Thyroid gland (tissue), 4 donors: ENCODE data around the gene LRRFIP1. TPM values are rescaled to one million over a fixed set of nuclear protein-coding genes. Genes with fewer than 3 reads are reported as not detected.
A peak's percentile ranks its signal among the peaks of the same experiment; 100 is the strongest.

Experiments used
- DNase-seq, 2 donors: peaks; one replicate each; pipeline ENCODE4 v3.0.0-alpha.2; 2019
- H3K27ac ChIP-seq, 3 donors: fragments of 200-600 bp; sonication (generic); 1 replicate in 2 of 3; 2 replicates in 1 of 3; pipeline ENCODE4 v1.5.1; 2016 to 2019; ENCODE audit warnings: mild to moderate bottlenecking in 1 of 3, moderate library complexity in 1 of 3
- H3K27me3 ChIP-seq: fragments of 200-600 bp; sonication (generic); one replicate; pipeline ENCODE4 v1.5.1; 2019
- H3K36me3 ChIP-seq, 2 donors: fragments of 200-600 bp; sonication (generic); one replicate each; pipeline ENCODE4 v1.5.1; 2016 to 2019
- H3K4me1 ChIP-seq, 2 donors: fragments of 200-600 bp; sonication (generic); one replicate each; pipeline ENCODE4 v1.5.1; 2017 to 2019
- H3K4me3 ChIP-seq, 3 donors: fragments of 200-600 bp; sonication (generic); replicated peaks in 1 of 3; 1 replicate in 2 of 3; 2 replicates in 1 of 3; pipeline ENCODE4 v1.5.1; 2016; ENCODE audit warnings: mild to moderate bottlenecking in 1 of 3
- H3K9me3 ChIP-seq: fragments of 200-600 bp; sonication (generic); one replicate; pipeline ENCODE4 v1.5.1; 2017
- POLR2A ChIP-seq, 2 donors: fragments of 450-650 bp; IDR thresholded peaks; one replicate each; pipeline ENCODE4 v1.6.1; 2017; ENCODE audit warnings: antibody characterized with exemption in 2 of 2, mild to moderate bottlenecking in 2 of 2, moderate library complexity in 1 of 2
- WGBS, 2 donors: methylation state at CpG; one replicate each; pipeline ENCODE4 v1.1.5; 2017; 5-methylcytosine and 5-hydroxymethylcytosine counted together
- intact Hi-C: fragments of 100-400 bp; cut with DNase I; formaldehyde crosslinking; loops from one replicate; pipeline ENCODE4 v1.15.1; 2023
- total RNA-seq, 4 donors: library from RNA; depleted of rRNA; stranded (reverse); fragments of >200 nt; gene quantifications; one replicate each; pipeline ENCODE4 v1.2.3, GENCODE V29; 2016
- TF ChIP-seq, protein P1 (sequence below), 6 experiments: fragments of 200-600 bp in 3 of 6; fragments of 450-650 bp in 3 of 6; sonication (generic) in 3 of 6; IDR thresholded peaks; one replicate each; pipeline ENCODE4 v1.5.1; 2016 to 2019; ENCODE audit warnings: antibody characterized with exemption in 6 of 6, mild to moderate bottlenecking in 2 of 6, inconsistent platforms in 1 of 6, moderate library complexity in 1 of 6

Gene LRRFIP1
- total RNA-seq, 4 donors from 2014 or later: 76.1 to 113 (median 96.6) TPM

GRCh38 chr2:237650455-237650850 is 23.1 kb downstream of the LRRFIP1 start:
- intact Hi-C loops: no loop called here
- H3K27me3 ChIP-seq: no peaks in the 10 kb centered on the region
- no peaks in the 10 kb centered on the region for H3K36me3 ChIP-seq
- no peak overlapping the region for H3K27ac ChIP-seq
- no peak for TF ChIP-seq POLR2A (IDR thresholded peaks at IDR 0.05)
- TF ChIP-seq, protein P1, sequence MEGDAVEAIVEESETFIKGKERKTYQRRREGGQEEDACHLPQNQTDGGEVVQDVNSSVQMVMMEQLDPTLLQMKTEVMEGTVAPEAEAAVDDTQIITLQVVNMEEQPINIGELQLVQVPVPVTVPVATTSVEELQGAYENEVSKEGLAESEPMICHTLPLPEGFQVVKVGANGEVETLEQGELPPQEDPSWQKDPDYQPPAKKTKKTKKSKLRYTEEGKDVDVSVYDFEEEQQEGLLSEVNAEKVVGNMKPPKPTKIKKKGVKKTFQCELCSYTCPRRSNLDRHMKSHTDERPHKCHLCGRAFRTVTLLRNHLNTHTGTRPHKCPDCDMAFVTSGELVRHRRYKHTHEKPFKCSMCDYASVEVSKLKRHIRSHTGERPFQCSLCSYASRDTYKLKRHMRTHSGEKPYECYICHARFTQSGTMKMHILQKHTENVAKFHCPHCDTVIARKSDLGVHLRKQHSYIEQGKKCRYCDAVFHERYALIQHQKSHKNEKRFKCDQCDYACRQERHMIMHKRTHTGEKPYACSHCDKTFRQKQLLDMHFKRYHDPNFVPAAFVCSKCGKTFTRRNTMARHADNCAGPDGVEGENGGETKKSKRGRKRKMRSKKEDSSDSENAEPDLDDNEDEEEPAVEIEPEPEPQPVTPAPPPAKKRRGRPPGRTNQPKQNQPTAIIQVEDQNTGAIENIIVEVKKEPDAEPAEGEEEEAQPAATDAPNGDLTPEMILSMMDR (IDR thresholded peaks at IDR 0.05): no peak
- peak in 1 of 2 donors; percentile 31 for DNase-seq
- peaks cover 11 to 20% of the 10 kb centered on the region in 2 donors for H3K4me1 ChIP-seq
- WGBS, 2 donors: 79 to 84% methylated on average over 7 of the region's 7 CpGs
- H3K9me3 ChIP-seq: no peaks in the 10 kb centered on the region
- H3K4me3 ChIP-seq: no peak overlapping the region

GRCh38 chr2:237651761-237652160 is 24.4 kb downstream of the LRRFIP1 start:
- 96 to 98% methylated on average over 10 of the region's 10 CpGs for WGBS, 2 donors
- H3K9me3 ChIP-seq: no peaks in the 10 kb centered on the region
- intact Hi-C loops: no loop called here
- no peaks in the 10 kb centered on the region for H3K36me3 ChIP-seq
- H3K4me1 ChIP-seq: peaks cover 11 to 18% of the 10 kb centered on the region in 2 donors
- no peak overlapping the region for H3K4me3 ChIP-seq
- H3K27me3 ChIP-seq: no peaks in the 10 kb centered on the region
- no peak for DNase-seq
- TF ChIP-seq, protein P1 (IDR thresholded peaks at IDR 0.05): no peak
- no peak for TF ChIP-seq POLR2A (IDR thresholded peaks at IDR 0.05)
- H3K27ac ChIP-seq: no peak overlapping the region

- Histone ChIP-seq H3K4me1 (peaks cover 7 to 13% of the 10 kb centered on the region in 2 donors), H3K36me3 (no peaks in the 10 kb centered on the region), H3K27me3 (no peaks in the 10 kb centered on the region), H3K27ac (no peak overlapping the region), H3K9me3 (no peaks in the 10 kb centered on the region), H3K4me3 (no peak overlapping the region)
- intact Hi-C loops: no loop called here
- WGBS, 2 donors: 87 to 89% methylated on average over 3 of the region's 3 CpGs
- TF ChIP-seq, protein P1 (IDR thresholded peaks at IDR 0.05): no peak
- TF ChIP-seq POLR2A (IDR thresholded peaks at IDR 0.05): no peak
- DNase-seq: no peak
These were observed 24.8 kb downstream of the LRRFIP1 start for GRCh38 chr2:237652181-237652580.

DNA sequence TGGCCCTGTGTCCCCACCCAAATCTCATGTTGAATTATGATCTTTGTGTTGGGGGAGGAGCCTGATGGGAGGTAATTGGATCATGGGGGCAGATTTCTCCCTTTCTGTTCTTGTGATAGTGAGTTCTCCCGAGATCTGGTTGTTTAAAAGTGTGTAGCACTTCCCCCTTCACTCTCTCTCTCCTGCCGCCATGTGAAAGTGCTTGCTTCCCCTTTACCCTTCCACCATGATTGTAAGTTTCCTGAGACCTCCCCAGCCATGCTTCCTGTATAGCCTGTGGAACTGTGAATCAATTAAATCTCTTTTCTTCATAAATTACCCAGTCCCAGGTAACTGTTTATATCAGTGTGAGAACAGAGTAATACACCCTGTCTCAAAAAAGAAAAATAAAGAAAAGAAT is 25.5 kb downstream of the LRRFIP1 start:
- 89 to 93% methylated on average over 2 of the region's 2 CpGs for WGBS, 2 donors
- no peaks in the 10 kb centered on the region for H3K27me3 ChIP-seq

GRCh38 chr2:237653776-237654558 is 26.6 kb downstream of the LRRFIP1 start:
- TF ChIP-seq, protein P1 (IDR thresholded peaks at IDR 0.05): no peak
- TF ChIP-seq POLR2A (IDR thresholded peaks at IDR 0.05): no peak
- Histone ChIP-seq H3K9me3 (no peaks in the 10 kb centered on the region), H3K4me3 (no peak overlapping the region), H3K36me3 (no peaks in the 10 kb centered on the region), H3K4me1 (peaks cover 0 to 5% of the 10 kb centered on the region in 2 donors), H3K27ac (no peak overlapping the region), H3K27me3 (no peaks in the 10 kb centered on the region)
- intact Hi-C loops: no loop called here
- 80 to 82% methylated on average over 5 of the region's 5 CpGs for WGBS, 2 donors
- no peak for DNase-seq

More for the DNA sequence above, 25.5 kb downstream of the LRRFIP1 start:
- H3K27ac ChIP-seq: no peak overlapping the region
- no peak for TF ChIP-seq POLR2A (IDR thresholded peaks at IDR 0.05)
- TF ChIP-seq, protein P1 (IDR thresholded peaks at IDR 0.05): no peak
- no peaks in the 10 kb centered on the region for H3K9me3 ChIP-seq
- peaks cover 0 to 7% of the 10 kb centered on the region in 2 donors for H3K4me1 ChIP-seq
- no peak for DNase-seq
- H3K4me3 ChIP-seq: no peak overlapping the region
- H3K36me3 ChIP-seq: no peaks in the 10 kb centered on the region
- intact Hi-C loops: no loop called here
